ENCODE data around the gene TMEM62. TPM values are rescaled to one million over a fixed set of nuclear protein-coding genes. Genes with fewer than 3 reads are reported as not detected.
A peak's percentile ranks its signal among the peaks of the same experiment; 100 is the strongest.

TMEM62 gene
- total and polyA plus RNA-seq, 9 of the 15 experiments (the other 6 are each of a cell fraction or from before 2014, with no cell fraction given) = 4.4 to 16.6 (median 11.1) TPM

- in situ Hi-C loops (cut with MboI) (loop anchor here (5.0 kb wide), 1 partner anchor 492 kb away; no protein-coding TSS in a partner anchor), intact Hi-C loops (cut with micrococcal nuclease) (loop anchor here (1.0 kb wide), 1 partner anchor 500 kb away; no protein-coding TSS in a partner anchor)
- CTCF ChIA-PET (ENCODE audit: low intra/inter-chr PET ratio) = interaction anchor here (0.6 to 1.1 kb wide), 5 partner anchors 16 to 501 kb away, joined by 4 to 9 read pairs (median 6); no protein-coding TSS in a partner anchor
- no peaks in the 10 kb centered on the region for H4K20me1 ChIP-seq (replicated peaks; ENCODE audit: control insufficient read depth, insufficient read depth, low read length)
- H3K79me2 ChIP-seq (ENCODE audit: control insufficient read depth, insufficient read depth, low read length) = no peaks in the 10 kb centered on the region
- H3K4me2 ChIP-seq (ENCODE audit: insufficient read depth, low read length) = no peak overlapping the region
- no peak overlapping the region for H2AFZ ChIP-seq (ENCODE audit: low read depth, low read length)
- peaks cover 0 to 6% of the 10 kb centered on the region in 2 experiments; a peak in 2 of 5 replicates for H3K4me1 ChIP-seq (replicated peaks in 1 of 2; ENCODE audit: control insufficient read depth in 2 of 2, insufficient read depth in 2 of 2, low read length in 2 of 2)
- POLR2A ChIA-PET = interaction anchor here (0.5 to 3.5 kb wide), 7 partner anchors 10 to 377 kb away, joined by 3 to 20 read pairs (median 4); partner anchors contain the start of gene CCNDBP1
- ATAC-seq = peak; percentile 86
- peak; percentile 60 to 68 (median 64) for DNase-seq (ENCODE audit: extremely low read depth in 1 of 4, low spot score in 3 of 4)
- H3K27me3 ChIP-seq (ENCODE audit: control insufficient read depth in 2 of 2, insufficient read depth in 2 of 2, low read length in 2 of 2) = peaks cover 0 to 8% of the 10 kb centered on the region in 2 experiments; a peak in 1 of 5 replicates
- no peak overlapping the region for H3K4me3 ChIP-seq
- BruUV-seq (replicated peaks) = no TSS peak
- no peak overlapping the region for H3K27ac ChIP-seq (ENCODE audit: extremely low read depth, low read depth, low read length)
- no peak overlapping the region; a peak in 1 of 4 replicates for H3K9ac ChIP-seq (ENCODE audit: insufficient read depth in 1 of 2, low read depth in 2 of 2, low read length in 2 of 2)
- H3K9me3 ChIP-seq (replicated peaks; ENCODE audit: control insufficient read depth, insufficient read depth, low read depth, low read length) = no peaks in the 10 kb centered on the region
- no peaks in the 10 kb centered on the region for H3K36me3 ChIP-seq (ENCODE audit: control insufficient read depth, insufficient read depth, low read length)
- peak; percentile 87 for FAIRE-seq
- H3K9me1 ChIP-seq (ENCODE audit: control insufficient read depth, insufficient read depth, low read length) = no peaks in the 10 kb centered on the region
- 13% methylated on average over 8 of the region's 8 CpGs for WGBS (ENCODE audit: insufficient coverage, low coverage, missing lambda C conversion rate)
- 0 out of 2 replicates have a peak, but pooled peaks have one; percentile 21 for TF ChIP-seq CC2D1A (IDR thresholded peaks at IDR 0.05)
- TF ChIP-seq CREM (IDR thresholded peaks at IDR 0.05; ENCODE audit: low read depth) = peak; percentile 49
- TF ChIP-seq SMARCA4 (IDR thresholded peaks at IDR 0.05) = 0 out of 2 replicates have a peak, but pooled peaks have one; percentile 14
- no peak for TF ChIP-seq CCAR2 (IDR thresholded peaks at IDR 0.05; ENCODE audit: low read depth, low read length)
- no peak for TF ChIP-seq POLR2A (conservative IDR thresholded peaks at IDR 0.05)
- peak; percentile 60; the same call in 1 of the 2 replicates for TF ChIP-seq REST (IDR thresholded peaks at IDR 0.05; ENCODE audit: borderline replicate concordance)
- TF ChIP-seq REST (CRISPR knock-in tag; IDR thresholded peaks at IDR 0.05; ENCODE audit: low read depth) = no peak
- TF ChIP-seq ZNF586 (CRISPR knock-in tag; conservative IDR thresholded peaks at IDR 0.05) = no peak
- peak; percentile 40 to 66; a peak in 3 of 4 replicates for TF ChIP-seq RAD21 (CRISPR knock-in tag; conservative IDR thresholded peaks at IDR 0.05 in 1 of 2, IDR thresholded peaks at IDR 0.05 in 1 of 2)
- peak; percentile 15 for TF ChIP-seq CTCFL (IDR thresholded peaks at IDR 0.05; ENCODE audit: borderline replicate concordance, insufficient read depth, low read depth, low read length, poor library complexity, severe bottlenecking)
Observed at GRCh38 chr15:43204016-43204901, 70.9 kb downstream of the TMEM62 start.

All from K562 (cell line).